SK-N-SH (cell line): ENCODE measurements around the gene VPS26B.

ENCODE experiments used
- CHD2 ChIP-seq: fragments of 150-350 bp; IDR thresholded peaks from 2 replicates; pipeline ENCODE4 v1.6.1; 2018; ENCODE audit warnings: low read length; ENCODE audit not compliant: partially characterized antibody
- ELF1 ChIP-seq: IDR thresholded peaks from 2 replicates; pipeline ENCODE4 v1.4.0; 2012
- FOXM1 ChIP-seq: IDR thresholded peaks from 2 replicates; pipeline ENCODE4 v1.4.0; 2012; ENCODE audit warnings: low read depth, mild to moderate bottlenecking
- JUND ChIP-seq: IDR thresholded peaks from 2 replicates; pipeline ENCODE4 v1.4.0; 2012
- MEF2A ChIP-seq: IDR thresholded peaks from 2 replicates; pipeline ENCODE4 v1.4.0; 2012; ENCODE audit warnings: low read depth, borderline replicate concordance
- POLR2AphosphoS5 ChIP-seq: IDR thresholded peaks from 2 replicates; pipeline ENCODE4 v1.6.1; 2012; ENCODE audit warnings: low read depth, low read length
- RCOR1 ChIP-seq: fragments of 150-350 bp; IDR thresholded peaks from 2 replicates; pipeline ENCODE4 v1.6.1; 2017; ENCODE audit warnings: antibody characterized with exemption, low read length
- TCF12 ChIP-seq: IDR thresholded peaks from 2 replicates; pipeline ENCODE4 v1.4.0; 2012
- YY1 ChIP-seq: IDR thresholded peaks from 2 replicates; pipeline ENCODE4 v1.4.0; 2012; ENCODE audit warnings: low read depth, mild to moderate bottlenecking

DNA sequence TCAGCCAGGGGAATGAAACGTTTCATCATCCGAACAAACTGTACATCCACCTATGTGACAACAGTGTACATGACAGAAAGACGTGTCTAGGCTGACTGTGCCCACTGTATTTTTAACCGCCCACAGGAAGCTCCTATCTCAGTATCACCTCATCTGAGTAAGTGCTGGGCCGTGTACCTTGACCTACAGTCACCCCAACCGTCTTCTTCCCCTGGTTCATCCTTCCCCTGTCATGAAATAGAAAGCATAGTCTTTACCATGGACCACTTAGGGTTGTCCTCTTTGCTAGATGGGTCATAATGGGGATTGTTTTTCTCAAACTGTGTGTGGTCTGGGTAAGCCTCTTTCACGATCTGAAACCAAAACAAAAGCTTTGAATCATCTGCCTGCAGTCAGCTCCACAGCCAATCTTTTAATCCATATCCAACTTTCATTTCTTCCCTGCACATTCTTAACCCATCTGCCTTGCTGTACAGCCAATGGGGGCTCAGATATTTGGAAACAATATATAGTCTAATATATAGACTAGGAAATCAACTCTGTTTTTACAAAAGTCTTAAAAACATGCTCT lies 24.5 kb downstream of the VPS26B start:
- TF ChIP-seq MEF2A (no peak), CHD2 (no peak), ELF1 (no peak), POLR2AphosphoS5 (no peak), RCOR1 (no peak), FOXM1 (no peak), JUND (no peak), TCF12 (no peak), YY1 (no peak)
